ENCODE measurements around the gene ASIC2. TPM values are rescaled to one million over a fixed set of nuclear protein-coding genes. Genes with fewer than 3 reads are reported as not detected.

ASIC2 gene
- total RNA-seq, 1 experiment from 2014 or later: not detected

DNA sequence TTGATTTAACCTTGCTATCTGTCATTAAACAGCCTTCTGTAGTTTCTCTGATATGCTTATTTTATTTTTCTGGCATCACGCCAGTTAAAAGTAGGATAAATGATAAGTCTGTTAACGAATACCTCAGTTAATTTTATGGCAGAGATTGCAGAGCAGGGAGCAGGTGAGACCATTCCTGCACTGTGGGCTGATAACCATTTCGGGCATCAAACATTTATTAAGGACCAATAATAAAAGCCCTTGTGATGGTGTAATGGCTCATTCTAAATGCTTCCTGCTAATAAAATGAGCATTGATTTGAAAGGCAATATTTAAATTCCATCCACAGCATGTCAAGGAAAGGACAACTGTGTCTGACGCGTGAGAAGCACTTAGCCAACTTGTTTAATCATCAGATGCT, 94.1 kb downstream of the ASIC2 start:
- Histone ChIP-seq H3K9me2 (ENCODE audit: insufficient read depth) (no peaks in the 10 kb centered on the region), H3K27ac (ENCODE audit: low read depth, low read length) (no peak overlapping the region), H3K4me2 (ENCODE audit: low read length) (no peak overlapping the region), H3K79me2 (ENCODE audit: insufficient read depth, low read length) (no peaks in the 10 kb centered on the region), H3K27me3 (ENCODE audit: insufficient read depth, low read length) (peaks cover 15% of the 10 kb centered on the region), H3K36me3 (ENCODE audit: control insufficient read depth in 1 of 2, insufficient read depth in 2 of 2, low read length in 2 of 2) (no peaks in the 10 kb centered on the region), H3K4me1 (ENCODE audit: control insufficient read depth in 1 of 2, insufficient read depth in 2 of 2, low read length in 2 of 2) (no peaks in the 10 kb centered on the region), H2AFZ (ENCODE audit: low read depth, low read length, poor library complexity, severe bottlenecking) (no peak overlapping the region), H3K9me3 (ENCODE audit: control insufficient read depth in 1 of 2, insufficient read depth in 1 of 2, low read depth in 1 of 2, low read length in 2 of 2) (no peaks in the 10 kb centered on the region), H4K20me1 (ENCODE audit: insufficient read depth) (no peaks in the 10 kb centered on the region), H3K9ac (ENCODE audit: low read length) (no peak overlapping the region), H3K4me3 (replicated peaks in 1 of 2; ENCODE audit: low read depth in 1 of 2, low read length in 2 of 2) (no peak overlapping the region)
- ATAC-seq: no peak
- CTCF ChIA-PET: no interaction called here
- BruUV-seq (replicated peaks): no TSS peak
- intact Hi-C loops (cut with micrococcal nuclease): no loop called here
- RAD21 ChIA-PET (ENCODE audit: low non-redundant PET in 1 of 2, low total read pairs in 2 of 2, uncharacterized antibody in 2 of 2, unreplicated experiment in 2 of 2): no interaction called here
- DNase-seq (ENCODE audit: low read depth, low spot score): no peak
- TF ChIP-seq SIN3A (IDR thresholded peaks at IDR 0.05; ENCODE audit: low read depth) (no peak), EZH2phosphoT487 (IDR thresholded peaks at IDR 0.05; ENCODE audit: borderline replicate concordance) (no peak), FOSL1 (IDR thresholded peaks at IDR 0.05; ENCODE audit: low read depth) (no peak), POLR2AphosphoS5 (IDR thresholded peaks at IDR 0.05; ENCODE audit: low read depth, low read length) (no peak), CEBPB (IDR thresholded peaks at IDR 0.05; ENCODE audit: low read depth) (no peak), ZFX (IDR thresholded peaks at IDR 0.05) (no peak), SRF (IDR thresholded peaks at IDR 0.05; ENCODE audit: low read depth) (no peak), POLR2A (IDR thresholded peaks at IDR 0.05; ENCODE audit: borderline replicate concordance, extremely low read depth, insufficient read depth, insufficient read length) (no peak), JUND (IDR thresholded peaks at IDR 0.05) (no peak), TCF7L2 (IDR thresholded peaks at IDR 0.05; ENCODE audit: borderline replicate concordance, extremely low read depth, insufficient read depth, insufficient read length) (no peak)
- TF ChIP-seq, protein P1, sequence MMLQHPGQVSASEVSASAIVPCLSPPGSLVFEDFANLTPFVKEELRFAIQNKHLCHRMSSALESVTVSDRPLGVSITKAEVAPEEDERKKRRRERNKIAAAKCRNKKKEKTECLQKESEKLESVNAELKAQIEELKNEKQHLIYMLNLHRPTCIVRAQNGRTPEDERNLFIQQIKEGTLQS (IDR thresholded peaks at IDR 0.05): no peak
- TF ChIP-seq, protein P2, sequence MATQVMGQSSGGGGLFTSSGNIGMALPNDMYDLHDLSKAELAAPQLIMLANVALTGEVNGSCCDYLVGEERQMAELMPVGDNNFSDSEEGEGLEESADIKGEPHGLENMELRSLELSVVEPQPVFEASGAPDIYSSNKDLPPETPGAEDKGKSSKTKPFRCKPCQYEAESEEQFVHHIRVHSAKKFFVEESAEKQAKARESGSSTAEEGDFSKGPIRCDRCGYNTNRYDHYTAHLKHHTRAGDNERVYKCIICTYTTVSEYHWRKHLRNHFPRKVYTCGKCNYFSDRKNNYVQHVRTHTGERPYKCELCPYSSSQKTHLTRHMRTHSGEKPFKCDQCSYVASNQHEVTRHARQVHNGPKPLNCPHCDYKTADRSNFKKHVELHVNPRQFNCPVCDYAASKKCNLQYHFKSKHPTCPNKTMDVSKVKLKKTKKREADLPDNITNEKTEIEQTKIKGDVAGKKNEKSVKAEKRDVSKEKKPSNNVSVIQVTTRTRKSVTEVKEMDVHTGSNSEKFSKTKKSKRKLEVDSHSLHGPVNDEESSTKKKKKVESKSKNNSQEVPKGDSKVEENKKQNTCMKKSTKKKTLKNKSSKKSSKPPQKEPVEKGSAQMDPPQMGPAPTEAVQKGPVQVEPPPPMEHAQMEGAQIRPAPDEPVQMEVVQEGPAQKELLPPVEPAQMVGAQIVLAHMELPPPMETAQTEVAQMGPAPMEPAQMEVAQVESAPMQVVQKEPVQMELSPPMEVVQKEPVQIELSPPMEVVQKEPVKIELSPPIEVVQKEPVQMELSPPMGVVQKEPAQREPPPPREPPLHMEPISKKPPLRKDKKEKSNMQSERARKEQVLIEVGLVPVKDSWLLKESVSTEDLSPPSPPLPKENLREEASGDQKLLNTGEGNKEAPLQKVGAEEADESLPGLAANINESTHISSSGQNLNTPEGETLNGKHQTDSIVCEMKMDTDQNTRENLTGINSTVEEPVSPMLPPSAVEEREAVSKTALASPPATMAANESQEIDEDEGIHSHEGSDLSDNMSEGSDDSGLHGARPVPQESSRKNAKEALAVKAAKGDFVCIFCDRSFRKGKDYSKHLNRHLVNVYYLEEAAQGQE (IDR thresholded peaks at IDR 0.05; ENCODE audit: low read depth): no peak
- TF ChIP-seq, protein P3, sequence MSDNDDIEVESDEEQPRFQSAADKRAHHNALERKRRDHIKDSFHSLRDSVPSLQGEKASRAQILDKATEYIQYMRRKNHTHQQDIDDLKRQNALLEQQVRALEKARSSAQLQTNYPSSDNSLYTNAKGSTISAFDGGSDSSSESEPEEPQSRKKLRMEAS (IDR thresholded peaks at IDR 0.05): no peak
- POLR2A ChIA-PET: no interaction called here
